HS-27A (cell line): ENCODE measurements around the gene ZYX.
"Not testable (repeated sequence)": the region's sequence is repeated elsewhere in the genome, so short reads cannot be mapped to it uniquely, and the experiment has no call there.

Source experiments
- DNase-seq: peaks from one replicate; pipeline ENCODE4 v3.0.0-alpha.2; 2012; ENCODE audit warnings: low read depth, missing footprints

The ZYX gene

GRCh38 chr7:143384661-143385631 is 3.8 kb downstream of the ZYX start:
- no peak for DNase-seq

- DNase-seq: no peak
Observed at GRCh38 chr7:143385891-143386781, 5.0 kb downstream of the ZYX start.

GRCh38 chr7:143387156-143387975 is 6.2 kb downstream of the ZYX start:
- DNase-seq: no peak

- no peak for DNase-seq
Observed at GRCh38 chr7:143388051-143388450, 6.9 kb downstream of the ZYX start.

GRCh38 chr7:143388491-143389101 is 7.5 kb downstream of the ZYX start:
- DNase-seq: no peak

- DNase-seq: no peak
Observed at GRCh38 chr7:143389316-143390103, 8.4 kb downstream of the ZYX start.

- DNase-seq: no peak
Observed at GRCh38 chr7:143390104-143390772, 9.1 kb downstream of the ZYX start.

GRCh38 chr7:143390773-143391317 is 9.7 kb downstream of the ZYX start:
- DNase-seq: no peak

- DNase-seq: no peak
Observed at GRCh38 chr7:143391462-143392404, 10.6 kb downstream of the ZYX start.

GRCh38 chr7:143392427-143392826 is 11.3 kb downstream of the ZYX start:
- DNase-seq: not testable (repeated sequence)

GRCh38 chr7:143392875-143393266 is 11.7 kb downstream of the ZYX start:
- no peak for DNase-seq

- DNase-seq: no peak
Observed at GRCh38 chr7:143393267-143394041, 12.3 kb downstream of the ZYX start.

- no peak for DNase-seq
Observed at GRCh38 chr7:143394068-143394467, 12.9 kb downstream of the ZYX start.

- DNase-seq: no peak
Observed at GRCh38 chr7:143394777-143395176, 13.6 kb downstream of the ZYX start.

GRCh38 chr7:143395187-143396149 is 14.3 kb downstream of the ZYX start:
- DNase-seq: no peak

GRCh38 chr7:143396182-143396581 is 15.0 kb downstream of the ZYX start:
- no peak for DNase-seq
